Panc1 (cell line): ENCODE results near the gene HS3ST2. TPM values are rescaled to one million over a fixed set of nuclear protein-coding genes. Genes with fewer than 3 reads are reported as not detected.

Experiments used
- ATAC-seq: fragments of 200-7000 bp; cut with Tn5 transposase; 2 replicates; pipeline ENCODE4 v1.9.1; 2020; ENCODE audit warnings: mild to moderate bottlenecking, moderate library complexity
- BruUV-seq: library from RNA; stranded (reverse); fragments of 400-500 nt; replicated peaks from 2 replicates; lab custom pipeline; 2021; lab: Mats Ljungman, UMichigan
- CTCF ChIA-PET: fragments of 300-600 bp; sonication (Branson Sonifier 250); formaldehyde crosslinking; loops from one replicate; lab custom pipeline; 2022; ENCODE audit warnings: antibody characterized with exemption; lab: Charles Lee
- POLR2A ChIA-PET: fragments of 300-600 bp; sonication (Branson Sonifier 250); formaldehyde crosslinking; loops from one replicate; lab custom pipeline; 2022; ENCODE audit warnings: antibody characterized with exemption; lab: Charles Lee
- DNase-seq: peaks from one replicate; pipeline ENCODE4 v3.0.0-alpha.2; 2010; ENCODE audit warnings: low read depth, low spot score
- H3K27ac ChIP-seq: 2 replicates; pipeline ENCODE4 v1.5.1; 2011; ENCODE audit warnings: mild to moderate bottlenecking, low read length, inconsistent platforms
- H3K27me3 ChIP-seq: fragments of 200-500 bp; sonication (Bioruptor generic); 2 replicates; pipeline ENCODE4 v1.6.0; 2014; ENCODE audit warnings: low read length, inconsistent platforms; ENCODE audit not compliant: control insufficient read depth, insufficient read depth
- H3K36me3 ChIP-seq: fragments of 200-500 bp; sonication (Bioruptor generic); 2 replicates; pipeline ENCODE4 v1.5.1; 2014; ENCODE audit warnings: inconsistent platforms, mild to moderate bottlenecking, low read length, moderate library complexity; ENCODE audit not compliant: control insufficient read depth, insufficient read depth
- H3K4me1 ChIP-seq: 2 replicates; pipeline ENCODE4 v1.5.1; 2011; ENCODE audit warnings: inconsistent platforms, mild to moderate bottlenecking, low read length, moderate library complexity; ENCODE audit not compliant: control insufficient read depth, insufficient read depth
- H3K4me3 ChIP-seq, 2 experiments: 2 replicates each; pipeline ENCODE4 v1.5.1; 2011 to 2012; ENCODE audit warnings: low read depth in 2 of 2, low read length in 2 of 2, mild to moderate bottlenecking in 2 of 2, inconsistent platforms in 1 of 2, moderate library complexity in 1 of 2
- H3K9me3 ChIP-seq: fragments of 200-500 bp; sonication (Bioruptor generic); 2 replicates; pipeline ENCODE4 v1.5.1; 2014; ENCODE audit warnings: low read depth, mild to moderate bottlenecking, inconsistent platforms, low read length, moderate library complexity; ENCODE audit not compliant: control insufficient read depth, insufficient read depth
- CTCF ChIP-seq: fragments of 450-650 bp; IDR thresholded peaks from 2 replicates; pipeline ENCODE4 v1.5.1; 2017; ENCODE audit warnings: mild to moderate bottlenecking
- POLR2AphosphoS5 ChIP-seq: IDR thresholded peaks from 2 replicates; pipeline ENCODE4 v1.6.1; 2012; ENCODE audit warnings: mild to moderate bottlenecking, low read depth, low read length, moderate library complexity
- SIN3A ChIP-seq: IDR thresholded peaks from 2 replicates; pipeline ENCODE4 v1.6.1; 2012; ENCODE audit warnings: low read depth, mild to moderate bottlenecking, low read length, moderate library complexity, borderline replicate concordance; ENCODE audit not compliant: insufficient read depth
- TCF7L2 ChIP-seq: IDR thresholded peaks from 2 replicates; pipeline ENCODE4 v1.6.1; 2011; ENCODE audit warnings: mild to moderate bottlenecking, low read depth, low read length, inconsistent platforms
- in situ Hi-C: cut with HindIII; loops from 2 replicates; pipeline ENCODE4 v1.10.0; 2016; ENCODE audit warnings: low sequenced_read_pairs, low pct_unique_long_range_greater_than_20kb
- intact Hi-C: fragments of 100-400 bp; cut with micrococcal nuclease; formaldehyde crosslinking; loops from one replicate; pipeline ENCODE4 v1.10.0; 2022; ENCODE audit not compliant: unreplicated experiment
- total RNA-seq: library from RNA; stranded (reverse); gene quantifications from one replicate; pipeline ENCODE4 v1.2.1, GENCODE V29; 2021; ENCODE audit not compliant: unreplicated experiment
- TF ChIP-seq, protein P1 (sequence below), 2 experiments: IDR thresholded peaks; 2 replicates each; pipeline ENCODE4 v1.6.1; 2011 to 2012; ENCODE audit warnings: low read depth in 2 of 2, control low read depth in 1 of 2, low read length in 1 of 2, mild to moderate bottlenecking in 1 of 2, moderate library complexity in 1 of 2; ENCODE audit not compliant: insufficient read depth in 1 of 2

HS3ST2 gene
- total RNA-seq, 1 experiment from 2014 or later: not detected

DNA sequence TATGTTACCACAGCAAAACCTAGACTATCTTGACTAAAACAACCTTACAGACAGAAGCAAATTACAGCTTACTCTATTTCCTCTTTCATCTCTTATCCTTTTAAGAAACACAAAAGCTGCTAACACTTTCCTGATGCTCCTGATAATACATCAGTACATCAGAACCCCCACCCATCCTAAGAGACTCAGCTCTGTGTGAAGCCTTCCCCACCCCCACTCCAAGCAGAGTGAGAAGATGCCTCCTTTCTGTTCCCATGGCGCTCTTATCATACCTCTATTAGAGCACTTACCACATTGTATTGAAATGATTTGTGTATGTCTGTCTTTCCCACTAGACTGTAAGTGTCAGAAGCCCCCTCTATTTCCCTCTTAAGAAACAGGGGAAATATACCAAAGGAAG lies 42.4 kb upstream of the HS3ST2 start:
- TF ChIP-seq TCF7L2 (no peak), POLR2AphosphoS5 (no peak), SIN3A (no peak), CTCF (no peak)
- TF ChIP-seq, protein P1, sequence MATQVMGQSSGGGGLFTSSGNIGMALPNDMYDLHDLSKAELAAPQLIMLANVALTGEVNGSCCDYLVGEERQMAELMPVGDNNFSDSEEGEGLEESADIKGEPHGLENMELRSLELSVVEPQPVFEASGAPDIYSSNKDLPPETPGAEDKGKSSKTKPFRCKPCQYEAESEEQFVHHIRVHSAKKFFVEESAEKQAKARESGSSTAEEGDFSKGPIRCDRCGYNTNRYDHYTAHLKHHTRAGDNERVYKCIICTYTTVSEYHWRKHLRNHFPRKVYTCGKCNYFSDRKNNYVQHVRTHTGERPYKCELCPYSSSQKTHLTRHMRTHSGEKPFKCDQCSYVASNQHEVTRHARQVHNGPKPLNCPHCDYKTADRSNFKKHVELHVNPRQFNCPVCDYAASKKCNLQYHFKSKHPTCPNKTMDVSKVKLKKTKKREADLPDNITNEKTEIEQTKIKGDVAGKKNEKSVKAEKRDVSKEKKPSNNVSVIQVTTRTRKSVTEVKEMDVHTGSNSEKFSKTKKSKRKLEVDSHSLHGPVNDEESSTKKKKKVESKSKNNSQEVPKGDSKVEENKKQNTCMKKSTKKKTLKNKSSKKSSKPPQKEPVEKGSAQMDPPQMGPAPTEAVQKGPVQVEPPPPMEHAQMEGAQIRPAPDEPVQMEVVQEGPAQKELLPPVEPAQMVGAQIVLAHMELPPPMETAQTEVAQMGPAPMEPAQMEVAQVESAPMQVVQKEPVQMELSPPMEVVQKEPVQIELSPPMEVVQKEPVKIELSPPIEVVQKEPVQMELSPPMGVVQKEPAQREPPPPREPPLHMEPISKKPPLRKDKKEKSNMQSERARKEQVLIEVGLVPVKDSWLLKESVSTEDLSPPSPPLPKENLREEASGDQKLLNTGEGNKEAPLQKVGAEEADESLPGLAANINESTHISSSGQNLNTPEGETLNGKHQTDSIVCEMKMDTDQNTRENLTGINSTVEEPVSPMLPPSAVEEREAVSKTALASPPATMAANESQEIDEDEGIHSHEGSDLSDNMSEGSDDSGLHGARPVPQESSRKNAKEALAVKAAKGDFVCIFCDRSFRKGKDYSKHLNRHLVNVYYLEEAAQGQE (IDR thresholded peaks at IDR 0.05; ENCODE audit: insufficient read depth in 1 of 2, low read depth in 2 of 2, low read length in 1 of 2): no peak
- POLR2A ChIA-PET: no interaction called here
- CTCF ChIA-PET: no interaction called here
- Histone ChIP-seq H3K27ac (no peak overlapping the region), H3K9me3 (no peaks in the 10 kb centered on the region), H3K36me3 (no peaks in the 10 kb centered on the region), H3K4me1 (no peaks in the 10 kb centered on the region), H3K27me3 (peaks cover 9% of the 10 kb centered on the region; the same call in 1 of the 2 replicates), H3K4me3 (no peak overlapping the region)
- in situ Hi-C loops (no loop called here), intact Hi-C loops (no loop called here)
- no peak for ATAC-seq
- DNase-seq: no peak
- no TSS peak for BruUV-seq

- in situ Hi-C loops: no loop called here
- H3K4me1 ChIP-seq: no peaks in the 10 kb centered on the region
- H3K27me3 ChIP-seq: peaks cover 12% of the 10 kb centered on the region
- ATAC-seq: no peak
- no peaks in the 10 kb centered on the region for H3K9me3 ChIP-seq
- H3K27ac ChIP-seq: no peak overlapping the region
- no peak for TF ChIP-seq TCF7L2
- TF ChIP-seq, protein P1 (IDR thresholded peaks at IDR 0.05; ENCODE audit: insufficient read depth in 1 of 2, low read depth in 2 of 2, low read length in 1 of 2): no peak
- no peak for TF ChIP-seq POLR2AphosphoS5
- TF ChIP-seq SIN3A: no peak
- TF ChIP-seq CTCF: no peak
- DNase-seq: no peak
- POLR2A ChIA-PET: no interaction called here
- BruUV-seq: no TSS peak
- H3K4me3 ChIP-seq: no peak overlapping the region
- no peaks in the 10 kb centered on the region for H3K36me3 ChIP-seq
- CTCF ChIA-PET: no interaction called here
- intact Hi-C loops: no loop called here
Measured at GRCh38 chr16:22775220-22775922, 38.6 kb upstream of the HS3ST2 start.
